Measurements from ENCODE around the gene TUB. TPM values are rescaled to one million over a fixed set of nuclear protein-coding genes. Genes with fewer than 3 reads are reported as not detected.

The TUB gene
- total RNA-seq, 1 experiment from 2014 or later = 4.7 TPM

DNA sequence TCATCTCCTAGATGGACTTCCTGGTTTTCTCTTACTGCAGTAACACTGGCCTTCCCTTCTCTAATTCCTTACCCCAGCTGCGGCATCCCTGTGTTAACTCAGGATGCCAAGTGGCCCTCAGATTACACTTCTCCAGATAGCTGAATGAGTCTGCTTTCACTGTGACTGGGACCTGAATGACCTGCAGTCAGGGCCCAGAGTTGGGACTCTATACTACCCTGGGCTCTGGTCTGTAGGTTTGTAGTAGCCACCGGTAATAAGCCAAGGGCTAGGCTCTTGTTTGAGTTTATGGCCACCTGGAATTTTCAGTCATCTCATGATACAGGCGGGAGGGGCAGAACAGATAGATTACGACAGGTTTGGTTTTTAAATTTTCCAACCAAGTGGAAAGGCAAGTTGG lies 24.1 kb downstream of the TUB start:
- no peak for DNase-seq (ENCODE audit: low read depth)

DNA sequence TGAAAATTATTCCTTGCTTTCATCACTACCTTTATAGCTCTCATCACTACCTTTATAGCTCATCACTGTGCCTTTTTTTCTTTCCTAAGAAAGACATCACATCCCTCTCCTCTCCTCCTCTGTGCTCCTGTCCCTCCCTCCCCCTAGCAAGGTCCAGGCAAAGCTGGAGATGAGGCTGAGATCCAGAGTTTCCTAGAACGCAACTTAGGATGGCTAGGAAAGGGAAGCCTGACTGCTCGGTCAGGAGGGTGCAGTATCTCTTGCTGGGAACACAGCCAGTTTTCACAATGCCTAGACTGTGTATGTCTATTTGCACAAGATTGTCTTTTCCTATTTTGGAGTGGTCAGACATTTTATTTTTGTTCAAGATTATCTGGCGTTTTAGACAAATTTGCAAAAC lies 24.7 kb downstream of the TUB start:
- no peak for DNase-seq (ENCODE audit: low read depth)

DNA sequence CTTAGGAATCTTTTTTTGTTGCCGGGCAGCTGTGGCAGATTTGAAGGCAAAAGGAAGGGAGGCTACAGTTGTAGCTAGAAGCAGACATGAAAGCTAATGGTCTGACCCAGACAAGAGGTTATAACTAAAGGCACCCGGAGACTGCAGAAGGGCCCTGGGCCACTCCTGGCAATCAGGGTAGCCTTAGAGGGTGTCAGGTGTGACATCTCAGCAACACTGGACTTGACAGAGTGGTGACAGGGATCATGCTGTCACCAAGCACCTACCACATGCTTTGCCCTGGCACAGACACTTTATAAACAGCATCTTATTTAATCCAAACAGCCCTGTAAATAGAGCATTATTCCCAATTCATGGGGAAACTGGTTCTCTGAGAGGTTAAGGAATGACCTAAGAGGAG lies 25.7 kb downstream of the TUB start:
- DNase-seq (ENCODE audit: low read depth) = no peak

GRCh38 chr11:8107642-8108041 lies 26.6 kb downstream of the TUB start:
- no peak for DNase-seq (ENCODE audit: low read depth)

GRCh38 chr11:8108421-8108820 lies 27.4 kb downstream of the TUB start:
- no peak for DNase-seq (ENCODE audit: low read depth)

DNA sequence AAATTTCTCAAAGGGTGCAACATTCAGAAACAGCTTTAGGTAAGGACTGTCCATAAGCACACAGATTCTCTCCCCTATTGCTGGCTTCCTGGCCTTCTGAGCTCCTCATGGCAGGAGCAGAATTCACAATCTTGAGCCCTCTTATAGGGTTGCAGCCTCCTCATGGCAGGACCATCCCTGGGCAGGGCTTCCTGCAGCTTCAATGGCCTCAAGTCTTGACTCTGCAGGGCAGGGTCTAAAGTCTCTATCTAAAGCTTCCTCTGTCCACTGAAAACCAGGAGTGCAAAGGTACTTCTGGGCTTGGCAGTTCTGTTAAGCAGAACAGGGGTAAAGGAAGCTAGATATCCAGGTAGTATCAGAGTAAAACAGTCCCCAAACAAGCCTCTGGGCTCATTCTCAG lies 28.7 kb downstream of the TUB start:
- DNase-seq (ENCODE audit: low read depth) = no peak

DNA sequence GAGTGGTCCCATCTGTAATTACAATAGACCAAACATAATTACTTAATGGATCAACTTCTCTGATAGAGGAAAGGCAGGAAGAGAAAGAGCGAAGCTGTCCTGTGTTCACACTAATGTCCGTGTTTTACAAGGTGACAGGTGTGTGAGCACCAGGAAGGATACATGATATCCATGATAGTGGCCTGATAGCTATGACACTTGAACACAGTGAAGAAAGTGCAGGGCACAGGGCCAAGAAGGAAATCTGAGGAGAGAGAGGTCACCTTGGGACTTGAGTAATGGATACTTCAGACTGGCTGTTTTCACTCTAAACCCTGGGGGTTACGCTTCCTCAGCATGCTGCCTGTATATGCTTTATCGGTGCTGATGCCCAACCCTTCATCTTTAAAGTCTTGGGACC lies 29.4 kb downstream of the TUB start:
- no peak for DNase-seq (ENCODE audit: low read depth)

DNA sequence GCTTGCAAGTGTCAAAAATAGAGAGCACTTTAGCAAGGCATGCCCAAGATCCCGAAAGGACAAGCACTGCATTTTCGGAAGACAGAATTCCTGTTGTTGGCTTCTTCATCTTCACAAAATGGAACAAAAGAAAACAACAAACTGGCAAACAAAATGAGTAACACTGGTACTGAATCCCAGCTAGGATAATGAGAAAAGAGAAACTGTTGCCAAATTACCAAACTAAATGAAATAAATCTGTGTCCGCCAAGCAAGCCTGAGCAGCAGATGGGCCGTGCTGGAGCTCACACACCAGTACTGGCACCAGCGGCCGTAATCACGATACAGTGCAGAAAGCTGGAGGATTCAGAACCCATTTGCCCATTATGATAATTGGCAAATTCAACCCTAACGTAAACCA lies 30.6 kb downstream of the TUB start:
- no peak for DNase-seq (ENCODE audit: low read depth)

DNA sequence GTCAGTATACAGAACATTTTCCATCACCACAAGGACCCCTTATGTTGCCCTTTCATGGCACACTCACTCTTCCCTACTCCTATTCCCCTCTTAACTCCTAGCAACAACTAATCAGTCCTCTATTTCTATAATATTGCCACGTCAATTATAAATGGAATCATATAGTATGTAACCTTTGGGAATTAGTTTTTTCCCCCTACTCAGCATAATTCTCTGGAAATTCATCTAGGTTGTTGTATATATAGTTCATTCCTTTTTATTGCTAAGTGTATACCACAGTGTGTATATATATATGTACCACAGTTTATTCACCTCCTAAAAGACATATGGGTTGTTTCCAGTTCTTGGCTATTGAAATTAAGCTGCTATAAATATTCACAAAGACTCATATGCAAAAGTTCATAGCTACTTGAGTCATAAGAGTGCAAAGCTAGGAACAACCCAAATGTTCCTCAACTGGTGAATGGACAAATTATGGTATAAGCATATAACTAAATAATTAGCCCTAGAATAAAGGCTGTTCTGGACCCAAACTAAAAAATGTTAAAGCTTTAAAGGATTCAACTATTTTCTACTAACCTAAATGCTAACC lies 41.3 kb downstream of the TUB start:
- no peak for DNase-seq (ENCODE audit: low read depth)

GRCh38 chr11:8126649-8127289 lies 45.8 kb downstream of the TUB start:
- no peak for DNase-seq (ENCODE audit: low read depth)

- DNase-seq (ENCODE audit: low read depth) = no peak
Observed at GRCh38 chr11:8127447-8127846, 46.4 kb downstream of the TUB start.

GRCh38 chr11:8138526-8138925 lies 57.5 kb downstream of the TUB start:
- DNase-seq (ENCODE audit: low read depth) = no peak

DNA sequence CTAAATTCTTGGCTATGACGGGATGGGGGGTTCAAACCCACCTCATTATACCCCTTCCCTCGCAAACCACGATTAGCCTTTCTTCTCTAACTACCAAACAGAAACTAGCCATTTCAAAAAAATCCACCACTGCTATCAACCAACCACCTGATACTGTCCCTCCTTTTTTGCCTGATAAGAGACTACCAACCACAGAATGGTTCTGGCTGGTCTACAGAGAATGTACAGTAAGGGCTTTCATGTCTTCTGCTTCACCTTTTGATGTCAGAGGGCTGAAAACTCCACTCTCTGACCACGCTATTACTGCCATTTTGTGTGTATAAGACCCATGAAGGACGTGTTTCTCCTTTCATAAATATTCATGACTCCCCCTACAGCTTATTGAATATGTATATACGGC lies 68.7 kb downstream of the TUB start:
- no peak for DNase-seq (ENCODE audit: low read depth)

Other genes starting within 250 kb of the TUB start
- 0.02 TPM in 1 of 2 replicates, not detected in the other for gene OR10A6, start 149.9 kb upstream of the TUB start, total RNA-seq (2014; rRNA removed; shearing (Covaris generic))
- gene OR10A3, start 139.5 kb upstream of the TUB start, total RNA-seq (2014; rRNA removed; shearing (Covaris generic)) = not detected in 2 replicates
- 0.16 and 0.17 TPM in 2 replicates for gene NLRP10, start 115.8 kb upstream of the TUB start, total RNA-seq (2014; rRNA removed; shearing (Covaris generic))
- gene EIF3F, start 93.9 kb upstream of the TUB start, total RNA-seq (2014; rRNA removed; shearing (Covaris generic)) = 399 and 560 TPM in 2 replicates
- not detected in 2 replicates for gene RIC3, start 87.8 kb downstream of the TUB start, total RNA-seq (2014; rRNA removed; shearing (Covaris generic))
- gene LMO1, start 182.7 kb downstream of the TUB start, total RNA-seq (2014; rRNA removed; shearing (Covaris generic)) = 0.18 and 0.30 TPM in 2 replicates